Stimulated activated CD8-positive, alpha-beta memory T cell treated with anti-CD3 and anti-CD28 coated beads, Interleukin-7, amount 100 ng/mL, for 1 hour (primary cell): ENCODE results near the gene TCF7L2.
"Not testable (repeated sequence)": the region's sequence is repeated elsewhere in the genome, so short reads cannot be mapped to it uniquely, and the experiment has no call there.

ENCODE experiments used
- DNase-seq, 2 donors: peaks; one replicate each; pipeline ENCODE4 v3.0.0-alpha.2; 2020; ENCODE audit warnings: low read depth in 2 of 2

TCF7L2 gene

GRCh38 chr10:113066120-113066519 lies 116.1 kb downstream of the TCF7L2 start:
- not testable (repeated sequence) for DNase-seq

- no peak for DNase-seq
Measured at GRCh38 chr10:113066561-113067312, 116.7 kb downstream of the TCF7L2 start.

GRCh38 chr10:113067501-113067900 lies 117.5 kb downstream of the TCF7L2 start:
- DNase-seq = no peak

- DNase-seq = no peak
Measured at GRCh38 chr10:113068178-113068890, 118.3 kb downstream of the TCF7L2 start.

GRCh38 chr10:113069595-113069994 lies 119.5 kb downstream of the TCF7L2 start:
- DNase-seq = no peak

GRCh38 chr10:113071446-113071845 lies 121.4 kb downstream of the TCF7L2 start:
- no peak for DNase-seq

- no peak for DNase-seq
Measured at GRCh38 chr10:113073549-113074189, 123.6 kb downstream of the TCF7L2 start.

GRCh38 chr10:113076949-113077348 lies 126.9 kb downstream of the TCF7L2 start:
- no peak for DNase-seq

GRCh38 chr10:113078282-113078907 lies 128.3 kb downstream of the TCF7L2 start:
- no peak for DNase-seq

GRCh38 chr10:113080061-113080924 lies 130.2 kb downstream of the TCF7L2 start:
- DNase-seq = no peak

- no peak for DNase-seq
Measured at GRCh38 chr10:113080925-113081229, 130.8 kb downstream of the TCF7L2 start.

GRCh38 chr10:113084031-113084430 lies 134.0 kb downstream of the TCF7L2 start:
- DNase-seq = no peak

- DNase-seq = no peak
Measured at GRCh38 chr10:113085776-113086175, 135.7 kb downstream of the TCF7L2 start.

GRCh38 chr10:113086282-113086681 lies 136.2 kb downstream of the TCF7L2 start:
- DNase-seq = no peak

GRCh38 chr10:113087165-113088029 lies 137.3 kb downstream of the TCF7L2 start:
- no peak for DNase-seq

GRCh38 chr10:113088194-113088593 lies 138.1 kb downstream of the TCF7L2 start:
- no peak for DNase-seq

- no peak for DNase-seq
Measured at GRCh38 chr10:113089551-113089950, 139.5 kb downstream of the TCF7L2 start.

GRCh38 chr10:113091920-113092319 lies 141.9 kb downstream of the TCF7L2 start:
- DNase-seq = no peak

GRCh38 chr10:113093188-113094113 lies 143.4 kb downstream of the TCF7L2 start:
- DNase-seq = no peak
